Suppressor macrophage treated with lipopolysaccharide for 1 hour (primary cell): ENCODE results near the gene TFR2.
A peak's percentile ranks its signal among the peaks of the same experiment; 100 is the strongest.

Experiments
- DNase-seq, 3 donors: peaks; one replicate each; pipeline ENCODE4 v3.0.0-alpha.2; 2020 to 2022

Gene TFR2

GRCh38 chr7:100585511-100586265 is 55.7 kb downstream of the TFR2 start, which contains the start of gene LRCH4:
TSS of gene LRCH4 (minus strand) at chr7:100586129. CDS start at chr7:100586100, 29 bp downstream.
- peak; percentile 54 to 83 (median 56) for DNase-seq

GRCh38 chr7:100584683-100585510 is 56.5 kb downstream of the TFR2 start:
- peak; percentile 88 to 91 (median 89) for DNase-seq

DNA sequence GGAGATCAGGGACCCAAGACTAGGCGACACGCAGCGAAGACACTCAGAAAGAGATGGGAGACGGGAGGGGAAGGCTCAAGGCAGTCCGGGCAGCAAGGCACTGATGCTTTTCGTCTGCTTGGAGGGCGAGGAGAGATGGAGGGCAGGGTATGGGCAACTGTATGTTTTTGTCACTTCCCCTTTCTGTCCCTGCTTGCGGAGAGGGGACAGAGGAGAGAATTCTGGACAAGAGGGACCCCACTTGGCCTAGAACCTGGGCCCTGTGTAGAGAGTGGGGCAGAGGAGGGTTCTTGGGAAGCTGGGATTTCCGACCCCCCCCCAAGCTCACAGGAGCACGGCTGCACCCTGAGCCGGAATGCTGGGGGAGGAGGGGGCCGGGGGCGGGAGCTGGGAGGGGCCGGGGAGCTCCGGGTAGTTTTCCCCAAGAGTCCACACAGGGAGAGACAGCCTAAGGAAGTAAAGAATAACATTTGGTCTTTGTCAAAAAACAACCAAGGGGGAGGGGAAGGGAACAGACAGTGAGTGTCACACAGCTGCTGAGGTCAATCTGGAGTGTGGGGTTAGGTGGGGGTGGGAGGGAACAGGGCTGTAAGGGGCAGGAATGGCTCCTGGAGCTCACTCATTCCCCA is 57.2 kb downstream of the TFR2 start:
- peak; percentile 83 to 89 (median 87) for DNase-seq

DNA sequence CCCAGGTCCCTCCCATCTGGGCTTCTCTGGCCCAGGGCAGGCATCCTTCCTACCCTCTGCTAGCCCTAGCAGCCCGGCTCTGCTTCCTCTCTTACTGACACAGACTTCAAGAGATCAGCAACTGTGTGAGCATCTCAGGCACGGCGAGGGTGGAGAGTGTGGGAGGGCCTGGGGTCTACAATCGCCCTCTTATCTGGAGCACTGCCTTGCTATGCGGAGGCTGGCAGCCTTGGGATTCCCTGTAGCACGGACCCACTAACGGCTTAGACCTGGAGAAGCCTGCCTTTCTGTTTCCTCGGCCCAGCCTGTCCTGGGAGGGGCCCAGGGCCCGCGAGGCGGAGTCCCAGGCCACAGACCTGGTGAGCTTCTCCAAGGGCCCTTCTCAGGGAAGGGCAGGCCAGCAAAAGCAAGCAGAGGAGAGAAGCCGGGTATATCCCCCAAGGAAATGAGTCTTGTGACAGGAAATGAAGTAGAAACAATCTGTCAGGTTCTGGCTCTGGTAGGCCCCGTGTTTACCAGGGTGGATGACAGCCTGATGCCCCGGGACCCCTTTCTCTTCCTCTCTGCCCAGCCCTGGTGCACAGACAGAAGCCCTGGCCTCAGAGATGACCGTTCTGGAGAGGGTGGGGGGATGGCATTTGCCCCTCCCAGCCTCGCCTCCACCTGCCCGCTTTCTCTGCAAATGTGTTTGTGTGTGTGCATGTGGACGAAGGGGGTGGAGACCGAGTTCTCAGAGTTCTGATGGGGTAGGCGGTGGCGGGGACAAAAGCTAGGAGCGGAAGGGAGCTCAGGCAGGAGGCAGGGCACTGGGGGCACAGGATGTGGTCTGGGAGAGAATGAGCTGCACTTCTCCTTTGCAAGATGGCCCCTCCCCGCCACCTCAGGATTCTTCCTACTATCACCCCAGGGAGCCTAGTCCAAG is 58.0 kb downstream of the TFR2 start:
- DNase-seq: peak; percentile 74 to 87 (median 80)

DNA sequence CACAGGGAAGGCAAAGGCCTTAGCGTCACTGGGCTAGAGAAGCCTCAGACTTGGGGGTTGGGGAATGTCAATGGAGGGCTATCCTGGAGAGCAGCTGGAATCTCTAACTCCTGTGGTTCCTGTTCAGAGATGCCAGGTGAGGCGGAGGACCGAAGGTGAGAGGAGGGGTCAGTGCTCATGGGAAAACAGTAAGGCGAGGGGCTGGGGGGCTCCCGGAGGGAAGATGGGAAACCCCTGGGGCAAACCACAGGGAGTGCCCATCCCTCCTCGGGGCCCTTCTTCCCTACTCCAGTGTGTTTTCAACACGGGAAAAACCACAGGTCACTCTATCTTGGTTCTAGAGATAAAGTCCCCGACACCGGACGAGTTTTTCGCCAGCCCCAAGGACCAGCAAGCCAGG is 58.7 kb downstream of the TFR2 start:
- DNase-seq: no peak

DNA sequence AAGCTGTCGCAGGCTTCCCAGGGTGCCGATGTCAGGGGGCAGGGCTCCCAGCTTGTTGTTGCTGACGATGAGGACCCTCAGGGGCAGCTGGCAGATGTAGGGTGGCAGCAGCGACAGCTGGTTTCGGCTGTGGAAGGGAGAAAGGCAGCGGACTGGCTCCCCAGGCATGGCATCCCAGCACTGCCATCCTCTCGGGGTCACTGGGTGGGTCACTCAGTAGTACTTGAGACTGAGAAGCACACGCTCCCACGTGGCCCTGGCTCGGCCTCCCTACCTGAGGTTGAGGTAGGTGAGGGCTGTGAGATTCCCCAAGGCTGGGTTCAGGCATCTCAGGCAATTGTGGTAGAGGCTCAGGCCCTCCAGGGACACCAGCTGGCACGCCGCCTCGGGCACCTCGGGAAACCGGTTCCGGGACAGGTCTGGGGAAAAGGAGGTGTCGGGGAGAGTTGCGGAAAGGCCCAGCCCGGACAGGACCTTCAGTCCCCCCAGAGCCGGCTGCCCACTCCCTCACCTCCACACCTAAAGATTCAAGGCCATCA is 59.2 kb downstream of the TFR2 start:
- DNase-seq: no peak

- no peak for DNase-seq
These were observed 60.7 kb downstream of the TFR2 start for GRCh38 chr7:100580466-100581283.

- no peak for DNase-seq
These were observed 62.8 kb downstream of the TFR2 start for GRCh38 chr7:100578246-100579183.

DNA sequence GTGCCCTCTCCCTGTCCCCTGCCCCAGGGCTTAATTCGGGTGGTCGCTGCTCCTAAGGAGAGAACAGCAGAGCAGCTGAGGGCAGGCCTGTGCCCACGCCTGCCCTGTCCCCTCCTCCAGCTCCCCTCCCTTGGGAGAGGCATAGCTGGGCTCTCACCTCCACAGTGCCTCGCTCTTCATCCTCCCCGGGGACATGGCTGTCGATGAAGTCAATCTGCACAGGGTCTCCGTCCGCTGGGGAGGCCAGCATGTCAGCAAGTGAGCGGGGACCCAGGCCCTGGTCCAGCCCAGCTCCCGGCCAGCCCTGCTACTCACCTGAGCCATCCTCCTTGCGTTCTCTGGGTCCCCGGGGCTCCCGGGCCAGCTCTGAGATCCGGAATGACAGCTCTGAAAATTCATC is 63.8 kb downstream of the TFR2 start:
- DNase-seq: no peak

DNA sequence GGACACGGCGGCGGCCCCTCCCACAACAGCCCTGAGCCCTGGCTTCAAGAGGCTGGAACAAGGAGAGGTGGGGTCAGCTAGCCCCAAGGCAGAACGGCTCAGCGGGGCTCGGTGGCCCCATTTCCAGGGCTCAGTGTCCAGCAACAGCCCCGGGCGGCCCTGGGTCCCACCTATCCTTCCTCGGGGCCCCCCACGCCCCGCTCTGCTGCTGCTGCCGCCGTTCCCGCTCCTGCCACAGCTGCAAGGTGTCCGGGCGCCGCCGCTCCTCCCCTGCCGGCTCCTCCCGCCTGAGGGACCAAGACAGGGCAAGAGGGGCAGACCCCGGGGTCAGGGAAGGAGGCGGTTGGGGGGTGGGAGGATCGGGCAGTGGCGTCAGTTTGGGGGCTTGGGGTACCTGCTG is 64.2 kb downstream of the TFR2 start:
- no peak for DNase-seq

DNA sequence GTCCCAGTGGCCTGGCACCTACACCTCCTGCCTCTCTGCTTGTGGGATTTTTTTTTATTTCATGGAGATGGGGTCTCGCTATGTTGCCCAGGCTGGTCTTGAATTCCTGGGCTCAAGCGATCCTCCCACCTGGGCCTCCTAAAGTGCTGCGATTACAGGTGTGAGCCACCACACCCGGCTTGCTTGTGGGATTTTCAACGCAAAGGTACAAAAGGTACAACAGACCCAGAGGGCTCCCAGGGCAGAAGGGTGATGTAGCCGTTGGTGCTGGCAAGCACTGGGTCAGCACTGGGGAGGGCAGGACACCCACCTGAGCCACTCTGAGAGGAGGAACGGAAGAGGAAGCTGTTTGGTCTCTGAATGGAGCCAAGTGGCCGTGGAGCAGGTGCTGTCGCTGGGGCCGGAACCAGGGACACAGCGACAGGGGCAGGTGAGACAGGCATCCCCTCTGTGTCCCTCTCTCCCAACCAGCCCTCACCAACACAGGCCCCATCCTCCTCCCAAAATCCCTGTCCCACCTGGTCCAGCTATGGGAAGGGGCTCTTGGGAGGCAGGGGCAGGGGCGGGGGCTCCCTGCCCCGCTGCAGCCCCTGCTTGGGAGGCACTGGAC is 64.9 kb downstream of the TFR2 start:
- no peak for DNase-seq

GRCh38 chr7:100575746-100576383 is 65.5 kb downstream of the TFR2 start:
- DNase-seq: no peak

DNA sequence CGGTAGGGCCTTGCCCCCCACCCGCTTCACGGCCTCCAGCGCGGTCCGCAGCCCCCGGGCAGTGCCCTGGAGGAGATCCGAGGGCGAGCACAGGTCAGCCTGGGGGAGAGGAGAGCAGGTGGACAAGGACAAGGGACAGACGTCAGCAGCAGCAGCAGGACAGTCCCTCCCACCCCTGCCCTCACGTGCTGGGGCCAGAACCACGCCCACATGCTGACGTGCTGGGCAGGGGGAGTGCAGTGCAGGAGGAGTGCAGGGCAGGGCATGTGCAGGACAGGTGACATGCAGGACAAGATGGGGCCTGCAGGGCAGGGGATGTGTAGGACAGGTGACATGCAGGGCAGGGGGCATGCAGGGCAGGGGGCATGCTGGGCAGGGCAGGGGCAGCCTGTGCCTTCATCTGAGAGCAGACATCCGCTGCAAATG is 66.1 kb downstream of the TFR2 start:
- DNase-seq: no peak

GRCh38 chr7:100574362-100575205 is 66.8 kb downstream of the TFR2 start:
- no peak for DNase-seq

DNA sequence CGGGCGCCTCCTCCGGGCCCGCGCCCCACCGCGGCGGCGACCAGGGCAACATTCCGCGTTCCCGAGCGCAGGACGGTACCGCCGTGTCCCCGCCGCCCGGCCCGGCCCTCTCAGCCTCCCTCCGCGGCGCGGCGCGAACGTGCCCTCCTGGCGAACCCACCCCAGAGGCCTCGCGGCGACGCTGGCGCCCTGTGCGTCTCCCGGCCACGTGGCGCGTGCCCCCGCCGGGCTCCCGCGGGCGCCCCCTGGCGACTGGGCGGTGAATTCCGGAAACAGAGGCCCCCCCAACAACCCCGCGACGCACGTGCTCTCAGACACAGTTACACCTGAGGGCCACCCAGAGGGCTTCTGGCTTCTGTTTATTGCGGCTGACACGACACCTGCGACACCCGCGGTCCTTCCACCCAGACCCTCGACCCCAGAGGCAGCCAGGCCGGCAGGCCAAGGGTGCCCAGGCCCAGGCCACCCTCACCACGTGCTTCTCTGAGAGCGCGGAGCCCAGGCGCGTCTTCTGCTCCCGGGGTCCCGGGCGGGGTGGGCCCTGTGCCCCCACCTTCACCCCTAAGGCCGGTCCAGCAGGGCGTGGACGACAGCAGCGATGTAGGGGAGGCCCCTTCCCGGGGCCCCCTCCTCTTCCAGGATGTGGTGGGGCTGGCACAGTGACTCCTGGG is 67.5 kb downstream of the TFR2 start, which contains the start of gene SAP25:
Gene SAP25, minus strand, starts transcription at position 210 of the 671 bp plus-strand sequence. Its CDS starts 158 bp downstream, at position 52.
- DNase-seq: no peak

DNA sequence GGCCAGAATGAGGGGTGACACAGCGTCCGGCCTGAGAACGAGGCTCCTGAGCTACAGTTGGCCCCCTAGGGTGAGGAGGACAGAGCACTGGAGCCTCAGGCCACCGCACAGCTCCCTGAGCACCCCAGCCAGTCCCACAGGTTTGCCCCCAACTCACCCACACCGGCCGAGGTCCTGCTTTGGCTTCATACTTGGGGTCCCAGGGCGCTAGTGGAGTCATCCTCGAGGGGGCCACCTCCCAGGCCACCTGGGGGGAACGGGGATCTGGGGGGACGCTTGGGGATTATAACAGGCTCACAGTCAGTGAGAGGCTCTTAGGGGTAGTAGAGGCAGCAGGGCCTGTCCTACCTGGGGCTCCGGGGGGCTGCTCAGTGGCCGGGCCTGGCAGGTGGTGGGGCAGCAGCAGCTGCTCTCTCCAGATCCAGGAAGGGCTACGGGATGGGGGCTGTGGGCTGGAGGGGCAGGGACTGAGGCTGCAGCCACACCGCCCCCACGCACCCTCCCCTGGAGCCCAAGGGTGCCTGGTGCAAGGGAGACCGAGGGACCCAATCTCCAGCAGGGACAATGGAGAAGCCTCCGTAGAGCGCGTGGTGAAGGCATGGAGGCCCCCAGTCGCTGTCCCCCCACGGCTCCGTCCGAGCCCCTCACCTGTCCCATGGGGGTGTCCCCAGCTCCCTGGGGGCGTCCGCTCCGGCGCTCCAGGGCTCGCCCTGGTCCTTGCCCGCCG is 68.2 kb downstream of the TFR2 start:
- DNase-seq: no peak
